ENCODE measurements around the gene RNF123.

DNA sequence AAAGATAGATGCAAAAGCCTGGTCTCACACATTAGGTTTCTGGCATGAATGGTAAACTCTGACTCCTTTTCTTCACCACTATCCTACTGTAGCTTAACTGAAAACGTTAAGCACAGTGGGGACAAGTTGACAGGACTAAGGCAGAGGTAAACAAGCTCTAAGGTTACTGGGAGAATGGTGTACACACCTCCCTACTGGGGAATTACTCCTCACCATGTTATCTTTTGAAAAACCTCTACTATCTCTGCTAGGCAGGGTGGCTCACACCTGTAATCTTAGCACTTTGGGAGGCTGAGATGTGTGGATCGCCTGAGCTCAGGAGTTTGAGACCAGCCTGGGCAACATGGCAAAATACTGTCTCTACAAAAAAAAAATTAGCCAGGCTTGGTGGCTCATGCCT lies 67.8 kb downstream of the RNF123 start:
- no peak for TF ChIP-seq POLR2A (IDR thresholded peaks at IDR 0.05)
- TF ChIP-seq, protein P1, sequence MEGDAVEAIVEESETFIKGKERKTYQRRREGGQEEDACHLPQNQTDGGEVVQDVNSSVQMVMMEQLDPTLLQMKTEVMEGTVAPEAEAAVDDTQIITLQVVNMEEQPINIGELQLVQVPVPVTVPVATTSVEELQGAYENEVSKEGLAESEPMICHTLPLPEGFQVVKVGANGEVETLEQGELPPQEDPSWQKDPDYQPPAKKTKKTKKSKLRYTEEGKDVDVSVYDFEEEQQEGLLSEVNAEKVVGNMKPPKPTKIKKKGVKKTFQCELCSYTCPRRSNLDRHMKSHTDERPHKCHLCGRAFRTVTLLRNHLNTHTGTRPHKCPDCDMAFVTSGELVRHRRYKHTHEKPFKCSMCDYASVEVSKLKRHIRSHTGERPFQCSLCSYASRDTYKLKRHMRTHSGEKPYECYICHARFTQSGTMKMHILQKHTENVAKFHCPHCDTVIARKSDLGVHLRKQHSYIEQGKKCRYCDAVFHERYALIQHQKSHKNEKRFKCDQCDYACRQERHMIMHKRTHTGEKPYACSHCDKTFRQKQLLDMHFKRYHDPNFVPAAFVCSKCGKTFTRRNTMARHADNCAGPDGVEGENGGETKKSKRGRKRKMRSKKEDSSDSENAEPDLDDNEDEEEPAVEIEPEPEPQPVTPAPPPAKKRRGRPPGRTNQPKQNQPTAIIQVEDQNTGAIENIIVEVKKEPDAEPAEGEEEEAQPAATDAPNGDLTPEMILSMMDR (IDR thresholded peaks at IDR 0.05): no peak

All from right lobe of liver (tissue), 4 donors.